ENCODE results near the gene CMKLR1.

Gene CMKLR1

DNA sequence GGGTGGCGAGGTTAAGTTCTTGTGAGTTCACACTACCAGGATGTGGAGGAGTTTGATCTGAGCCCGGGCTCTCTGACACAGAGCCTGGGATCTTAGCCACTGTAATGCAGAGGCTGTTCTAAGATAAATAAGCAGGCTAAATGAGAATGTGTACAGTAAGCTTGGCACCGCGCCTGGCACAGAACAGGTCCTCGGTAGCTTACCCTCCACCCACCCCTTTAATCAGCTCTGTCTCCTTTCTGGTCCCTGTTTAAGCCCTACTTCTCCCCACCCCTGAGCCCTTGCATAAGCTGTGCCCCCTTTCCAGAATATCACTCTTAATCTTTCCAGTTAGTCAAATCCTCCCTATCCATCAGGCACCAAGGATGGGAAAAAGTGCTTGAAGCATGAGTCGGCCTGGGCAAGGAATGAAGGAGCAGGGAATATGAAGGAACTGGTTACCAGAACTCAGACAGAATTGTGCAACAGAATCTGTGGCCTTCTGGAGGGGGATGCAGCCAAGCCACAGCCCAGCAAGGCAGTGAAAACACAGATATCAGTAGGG, 32.8 kb upstream of the CMKLR1 start:
- DNase-seq (ENCODE audit: low read depth), result no peak
- H3K4me3 ChIP-seq (ENCODE audit: low read length), result no peak overlapping the region
- TF ChIP-seq, protein P1, sequence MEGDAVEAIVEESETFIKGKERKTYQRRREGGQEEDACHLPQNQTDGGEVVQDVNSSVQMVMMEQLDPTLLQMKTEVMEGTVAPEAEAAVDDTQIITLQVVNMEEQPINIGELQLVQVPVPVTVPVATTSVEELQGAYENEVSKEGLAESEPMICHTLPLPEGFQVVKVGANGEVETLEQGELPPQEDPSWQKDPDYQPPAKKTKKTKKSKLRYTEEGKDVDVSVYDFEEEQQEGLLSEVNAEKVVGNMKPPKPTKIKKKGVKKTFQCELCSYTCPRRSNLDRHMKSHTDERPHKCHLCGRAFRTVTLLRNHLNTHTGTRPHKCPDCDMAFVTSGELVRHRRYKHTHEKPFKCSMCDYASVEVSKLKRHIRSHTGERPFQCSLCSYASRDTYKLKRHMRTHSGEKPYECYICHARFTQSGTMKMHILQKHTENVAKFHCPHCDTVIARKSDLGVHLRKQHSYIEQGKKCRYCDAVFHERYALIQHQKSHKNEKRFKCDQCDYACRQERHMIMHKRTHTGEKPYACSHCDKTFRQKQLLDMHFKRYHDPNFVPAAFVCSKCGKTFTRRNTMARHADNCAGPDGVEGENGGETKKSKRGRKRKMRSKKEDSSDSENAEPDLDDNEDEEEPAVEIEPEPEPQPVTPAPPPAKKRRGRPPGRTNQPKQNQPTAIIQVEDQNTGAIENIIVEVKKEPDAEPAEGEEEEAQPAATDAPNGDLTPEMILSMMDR (IDR thresholded peaks at IDR 0.05; ENCODE audit: insufficient read depth, low read depth, low read length, missing control alignments), result no peak

DNA sequence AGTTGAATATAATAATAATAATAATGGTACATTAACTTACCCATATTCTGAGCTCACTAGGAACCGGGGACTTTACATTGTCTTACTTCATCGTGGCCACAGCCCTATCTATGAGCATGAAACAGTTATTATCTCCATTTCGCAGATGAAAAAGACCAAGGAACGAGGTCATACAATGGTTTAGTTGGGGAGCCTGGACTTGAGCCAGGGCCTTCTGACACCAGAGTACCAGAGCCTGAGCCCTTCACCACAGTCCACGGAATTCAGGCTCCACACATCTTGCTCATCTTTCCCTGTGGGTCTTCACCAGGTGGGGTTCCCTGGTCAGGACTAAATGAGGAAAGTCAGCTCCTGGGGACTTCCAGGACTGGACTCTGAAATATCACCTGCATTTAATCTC, 31.3 kb upstream of the CMKLR1 start:
- DNase-seq (ENCODE audit: low read depth), result no peak
- no peak overlapping the region for H3K4me3 ChIP-seq (ENCODE audit: low read length)
- TF ChIP-seq, protein P1 (IDR thresholded peaks at IDR 0.05; ENCODE audit: insufficient read depth, low read depth, low read length, missing control alignments), result no peak

DNA sequence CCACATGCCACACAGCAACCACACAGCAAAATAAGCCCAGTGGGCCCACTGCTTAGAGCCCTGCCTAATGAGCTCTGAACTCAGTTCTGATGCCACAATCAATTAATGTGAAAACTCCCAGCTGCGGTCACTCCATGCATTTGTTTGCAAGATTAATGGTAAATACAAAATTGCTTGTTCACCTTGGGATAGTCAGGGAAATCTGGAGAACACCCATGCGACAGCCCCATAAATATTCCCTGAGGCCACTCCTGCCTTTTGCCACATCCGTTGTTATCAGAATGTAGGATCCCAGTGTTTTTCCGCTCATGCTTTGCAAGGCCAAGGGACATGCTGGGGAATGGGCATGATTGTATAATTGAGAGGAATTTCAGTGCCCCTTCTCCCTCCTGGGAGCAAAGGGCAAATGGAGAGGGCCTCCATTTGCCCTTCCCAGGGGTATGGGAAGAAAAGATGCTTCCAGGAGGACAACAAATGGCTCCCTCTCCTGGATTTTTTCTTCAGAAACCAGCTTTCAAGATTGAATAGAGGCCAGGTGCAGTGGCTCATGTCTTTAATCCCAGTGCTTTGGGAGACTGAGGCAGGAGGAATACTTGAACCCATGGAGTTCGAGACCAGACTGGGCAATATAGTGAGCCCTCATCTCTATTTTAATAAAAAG, 30.8 kb upstream of the CMKLR1 start:
- TF ChIP-seq, protein P1 (IDR thresholded peaks at IDR 0.05; ENCODE audit: insufficient read depth, low read depth, low read length, missing control alignments), result no peak
- no peak for DNase-seq (ENCODE audit: low read depth)
- H3K4me3 ChIP-seq (ENCODE audit: low read length), result no peak overlapping the region

DNA sequence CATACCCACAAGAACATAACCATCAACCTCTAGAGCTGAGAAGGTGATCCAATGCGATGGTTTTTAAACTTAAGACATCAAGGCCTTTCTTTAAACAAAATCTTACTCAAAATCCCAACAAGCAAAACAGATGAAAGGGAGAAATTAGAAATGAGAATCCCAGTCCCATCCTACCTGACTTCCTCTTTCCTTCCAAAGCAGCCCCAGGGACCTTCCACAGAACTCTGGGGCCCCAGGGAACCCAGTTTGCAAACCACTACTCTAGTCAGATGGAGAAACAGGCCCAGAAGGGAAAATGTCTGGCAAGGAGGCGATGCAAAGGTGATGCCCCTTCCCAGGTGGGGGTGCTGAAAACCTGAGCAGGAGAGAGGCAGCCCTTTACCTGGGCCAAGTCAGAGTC, 29.0 kb upstream of the CMKLR1 start:
- no peak for DNase-seq (ENCODE audit: low read depth)
- TF ChIP-seq, protein P1 (IDR thresholded peaks at IDR 0.05; ENCODE audit: insufficient read depth, low read depth, low read length, missing control alignments), result no peak
- H3K4me3 ChIP-seq (ENCODE audit: low read length), result no peak overlapping the region

DNA sequence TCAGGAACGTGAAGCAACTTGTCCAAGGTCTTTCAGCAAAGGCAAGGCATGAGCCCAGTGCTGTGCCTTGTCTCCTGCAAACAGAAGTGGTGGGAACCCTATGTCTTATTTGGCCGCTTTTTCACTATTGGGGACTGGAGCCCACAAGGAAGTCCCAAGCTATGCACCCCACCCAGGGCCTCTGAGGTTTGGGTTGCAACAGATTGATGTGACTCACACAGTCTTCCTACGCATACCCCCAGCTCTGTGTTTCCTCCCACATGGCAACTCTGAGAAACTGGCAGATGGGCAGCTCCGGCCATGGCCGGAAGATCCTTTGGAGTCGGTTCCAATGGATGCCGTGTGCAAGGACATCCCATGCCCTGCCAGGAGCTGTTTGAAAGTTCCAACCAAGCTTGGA, 28.3 kb upstream of the CMKLR1 start:
- TF ChIP-seq, protein P1 (IDR thresholded peaks at IDR 0.05; ENCODE audit: insufficient read depth, low read depth, low read length, missing control alignments), result no peak
- no peak for DNase-seq (ENCODE audit: low read depth)
- no peak overlapping the region for H3K4me3 ChIP-seq (ENCODE audit: low read length)

DNA sequence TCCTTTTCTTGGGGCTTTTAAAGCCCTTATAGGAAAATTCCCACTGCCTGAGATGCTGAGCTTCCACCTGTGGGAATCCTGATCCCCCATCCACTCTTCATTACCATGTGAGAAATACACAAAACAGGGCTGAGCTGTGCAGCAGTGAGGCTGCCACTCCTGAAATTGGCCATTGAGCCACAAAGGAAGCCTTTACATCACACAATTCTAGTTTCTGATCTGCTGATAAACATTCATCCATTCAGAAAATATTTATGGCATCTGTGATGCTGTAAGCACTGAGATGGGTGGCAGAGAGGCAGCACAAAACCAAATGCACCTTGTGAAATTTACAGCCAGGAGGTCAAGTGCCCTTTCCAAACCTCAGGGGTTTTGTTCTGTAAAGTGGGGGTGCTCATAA, 26.2 kb upstream of the CMKLR1 start:
- TF ChIP-seq, protein P1 (IDR thresholded peaks at IDR 0.05; ENCODE audit: insufficient read depth, low read depth, low read length, missing control alignments), result no peak

DNA sequence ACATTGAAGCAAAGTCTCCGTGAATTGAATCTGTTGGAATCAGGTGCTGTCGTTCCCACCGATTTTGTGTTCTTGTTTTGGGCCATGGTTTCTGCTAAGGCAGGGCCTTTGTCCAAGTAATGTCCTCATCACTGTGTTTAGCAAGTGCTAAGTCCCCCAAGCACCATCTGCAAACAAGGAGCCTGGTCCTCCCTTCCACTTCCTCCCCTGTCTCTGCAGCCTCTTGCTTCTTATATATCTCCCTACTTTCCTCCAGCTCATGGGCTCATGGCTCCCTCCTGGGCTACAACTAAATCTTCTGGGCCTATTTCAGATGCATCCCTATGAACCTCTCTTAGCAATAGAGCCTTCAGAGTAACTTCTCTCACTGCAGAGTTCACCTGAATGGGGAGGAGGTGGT, 25.8 kb upstream of the CMKLR1 start:
- no peak overlapping the region for H3K4me3 ChIP-seq (ENCODE audit: low read length)
- TF ChIP-seq, protein P1 (IDR thresholded peaks at IDR 0.05; ENCODE audit: insufficient read depth, low read depth, low read length, missing control alignments), result no peak
- no peak for DNase-seq (ENCODE audit: low read depth)

More for the DNA sequence above, 26.2 kb upstream of the CMKLR1 start:
- DNase-seq (ENCODE audit: low read depth), result no peak
- H3K4me3 ChIP-seq (ENCODE audit: low read length), result no peak overlapping the region
